Hepatocyte (in vitro differentiated cells): ENCODE data around the gene GDPD4.

Source experiments
- CTCF ChIP-seq: fragments of 200-600 bp; sonication (generic); IDR thresholded peaks from 2 replicates; pipeline ENCODE4 v1.5.1; 2016; ENCODE audit warnings: antibody characterized with exemption, mild to moderate bottlenecking; ENCODE audit not compliant: poor library complexity
- EZH2 ChIP-seq: fragments of 200-600 bp; sonication (generic); IDR thresholded peaks from 2 replicates; pipeline ENCODE4 v1.6.1; 2016; ENCODE audit warnings: antibody characterized with exemption, mild to moderate bottlenecking, borderline replicate concordance

- TF ChIP-seq CTCF (no peak), EZH2 (no peak)
These were observed 122.4 kb downstream of the GDPD4 start for GRCh38 chr11:77179048-77179447.
